Breast epithelium (tissue), 4 donors: ENCODE data around the gene LIPM. TPM values are rescaled to one million over a fixed set of nuclear protein-coding genes. Genes with fewer than 3 reads are reported as not detected.
"Not testable (repeated sequence)": the region's sequence is repeated elsewhere in the genome, so short reads cannot be mapped to it uniquely, and the experiment has no call there.

Experiments used
- DNase-seq, 2 donors: peaks; one replicate each; pipeline ENCODE4 v3.0.0-alpha.2; 2019; ENCODE audit warnings: low spot score in 2 of 2
- H3K27ac ChIP-seq, 2 donors: fragments of 200-600 bp; sonication (generic) in 1 of 2; one replicate each; pipeline ENCODE4 v1.5.1; 2016 to 2019; ENCODE audit warnings: mild to moderate bottlenecking in 1 of 2
- H3K27me3 ChIP-seq, 2 donors: fragments of 200-600 bp; sonication (generic) in 1 of 2; one replicate each; pipeline versions ENCODE4 v1.5.1 to v1.6.0; 2017 to 2019; ENCODE audit warnings: control low read depth in 1 of 2, mild to moderate bottlenecking in 1 of 2
- H3K36me3 ChIP-seq: fragments of 200-600 bp; one replicate; pipeline ENCODE4 v1.5.1; 2019
- H3K4me1 ChIP-seq, 2 donors: fragments of 200-600 bp; sonication (generic); one replicate each; pipeline ENCODE4 v1.5.1; 2016 to 2019; ENCODE audit warnings: control low read depth in 1 of 2
- H3K4me3 ChIP-seq, 3 donors: fragments of 200-600 bp; sonication (generic); 1 replicate in 2 of 3; 2 replicates in 1 of 3; pipeline ENCODE4 v1.5.1; 2016 to 2019; ENCODE audit warnings: mild to moderate bottlenecking in 3 of 3, moderate library complexity in 2 of 3
- H3K9me3 ChIP-seq, 2 donors: fragments of 200-600 bp; sonication (generic) in 1 of 2; one replicate each; pipeline ENCODE4 v1.5.1; 2016 to 2019; ENCODE audit warnings: control low read depth in 1 of 2
- CTCF ChIP-seq, 3 donors: fragments of 450-650 bp; IDR thresholded peaks; one replicate each; pipeline ENCODE4 v1.5.1; 2016 to 2017; ENCODE audit warnings: antibody characterized with exemption in 3 of 3, mild to moderate bottlenecking in 3 of 3, moderate library complexity in 3 of 3
- POLR2A ChIP-seq: fragments of 450-650 bp; IDR thresholded peaks from one replicate; pipeline ENCODE4 v1.6.1; 2016; ENCODE audit warnings: antibody characterized with exemption, mild to moderate bottlenecking, moderate library complexity
- POLR2AphosphoS5 ChIP-seq, 3 donors: sonication (generic); formaldehyde crosslinking; IDR thresholded peaks; one replicate each; pipeline ENCODE4 v1.6.1; 2017; ENCODE audit warnings: antibody characterized with exemption in 3 of 3
- intact Hi-C: fragments of 100-400 bp; cut with DNase I; formaldehyde crosslinking; loops from one replicate; pipeline ENCODE4 v1.15.1; 2023; ENCODE audit warnings: low total_unique reads
- total RNA-seq, 3 donors: library from RNA; depleted of rRNA; stranded (reverse); fragments of >200 nt; gene quantifications; one replicate each; pipeline ENCODE4 v1.1.0, GENCODE V29; 2016

Gene LIPM
- total RNA-seq, 3 donors from 2014 or later, result not detected

- DNase-seq, result no peak
- H3K27me3 ChIP-seq, result no peaks in the 10 kb centered on the region
- intact Hi-C loops, result loop anchor here (5.0 to 10.0 kb wide), 2 partner anchors 102 to 470 kb away; partner anchors contain the start of gene IFIT2
- no peak overlapping the region for H3K4me3 ChIP-seq
- H3K27ac ChIP-seq, result no peak overlapping the region
- H3K9me3 ChIP-seq, result no peaks in the 10 kb centered on the region
- no peaks in the 10 kb centered on the region for H3K36me3 ChIP-seq
- TF ChIP-seq CTCF (IDR thresholded peaks at IDR 0.05), result no peak
- TF ChIP-seq POLR2AphosphoS5 (IDR thresholded peaks at IDR 0.05), result no peak
- no peak for TF ChIP-seq POLR2A
- no peaks in the 10 kb centered on the region for H3K4me1 ChIP-seq
These were observed 29.8 kb downstream of the LIPM start for GRCh38 chr10:88832376-88832775.

GRCh38 chr10:88833156-88833555 lies 30.6 kb downstream of the LIPM start:
- TF ChIP-seq CTCF (IDR thresholded peaks at IDR 0.05), result no peak
- TF ChIP-seq POLR2A, result no peak
- TF ChIP-seq POLR2AphosphoS5 (IDR thresholded peaks at IDR 0.05), result no peak
- Histone ChIP-seq H3K27ac (no peak overlapping the region), H3K36me3 (no peaks in the 10 kb centered on the region), H3K27me3 (no peaks in the 10 kb centered on the region), H3K4me3 (no peak overlapping the region), H3K4me1 (no peaks in the 10 kb centered on the region), H3K9me3 (no peaks in the 10 kb centered on the region)
- intact Hi-C loops, result loop anchor here (5.0 to 10.0 kb wide), 2 partner anchors 102 to 469 kb away; partner anchors contain the start of gene IFIT2
- no peak for DNase-seq

GRCh38 chr10:88833723-88834122 lies 31.2 kb downstream of the LIPM start:
- no peaks in the 10 kb centered on the region for H3K27me3 ChIP-seq
- no peak for DNase-seq
- intact Hi-C loops, result loop anchor here (5.0 to 10.0 kb wide), 2 partner anchors 101 to 469 kb away; partner anchors contain the start of gene IFIT2
- no peaks in the 10 kb centered on the region for H3K36me3 ChIP-seq
- H3K4me3 ChIP-seq, result no peak overlapping the region
- H3K27ac ChIP-seq, result no peak overlapping the region
- no peak for TF ChIP-seq POLR2AphosphoS5 (IDR thresholded peaks at IDR 0.05)
- no peak for TF ChIP-seq POLR2A
- no peak for TF ChIP-seq CTCF (IDR thresholded peaks at IDR 0.05)
- no peaks in the 10 kb centered on the region for H3K4me1 ChIP-seq
- H3K9me3 ChIP-seq, result no peaks in the 10 kb centered on the region

GRCh38 chr10:88835096-88835909 lies 32.8 kb downstream of the LIPM start:
- Histone ChIP-seq H3K4me1 (no peaks in the 10 kb centered on the region), H3K36me3 (no peaks in the 10 kb centered on the region), H3K4me3 (no peak overlapping the region), H3K9me3 (no peaks in the 10 kb centered on the region), H3K27me3 (no peaks in the 10 kb centered on the region), H3K27ac (no peak overlapping the region)
- intact Hi-C loops, result loop anchor here (10.0 kb wide), 1 partner anchor 99 kb away; no protein-coding TSS in a partner anchor
- DNase-seq, result peak; percentile 75 to 84
- TF ChIP-seq CTCF (IDR thresholded peaks at IDR 0.05) (peak; percentile 82 to 92 (median 90)), POLR2A (no peak), POLR2AphosphoS5 (IDR thresholded peaks at IDR 0.05) (peak in 1 of 3 donors; percentile 49)

GRCh38 chr10:88835910-88836221 lies 33.3 kb downstream of the LIPM start:
- H3K36me3 ChIP-seq, result no peaks in the 10 kb centered on the region

GRCh38 chr10:88837632-88838031 lies 35.1 kb downstream of the LIPM start:
- H3K27ac ChIP-seq, DNase-seq, H3K36me3 ChIP-seq, H3K27me3 ChIP-seq, H3K9me3 ChIP-seq, H3K4me3 ChIP-seq, H3K4me1 ChIP-seq: not testable (repeated sequence)
- intact Hi-C loops, result loop anchor here (10.0 kb wide), 1 partner anchor 97 kb away; no protein-coding TSS in a partner anchor

More at GRCh38 chr10:88835910-88836221, 33.3 kb downstream of the LIPM start:
- TF ChIP-seq POLR2AphosphoS5 (IDR thresholded peaks at IDR 0.05), result no peak
- no peak for TF ChIP-seq CTCF (IDR thresholded peaks at IDR 0.05)
- no peak for TF ChIP-seq POLR2A
- no peak overlapping the region for H3K27ac ChIP-seq
- H3K4me3 ChIP-seq, result no peak overlapping the region
- no peaks in the 10 kb centered on the region for H3K9me3 ChIP-seq
- intact Hi-C loops, result loop anchor here (10.0 kb wide), 1 partner anchor 99 kb away; no protein-coding TSS in a partner anchor
- no peak for DNase-seq
- no peaks in the 10 kb centered on the region for H3K27me3 ChIP-seq
- H3K4me1 ChIP-seq, result no peaks in the 10 kb centered on the region
